Uterus (tissue), 2 donors: Measurements from ENCODE around the gene BID.

ENCODE experiments used
- POLR2A ChIP-seq, 2 donors: fragments of 450-650 bp; IDR thresholded peaks; one replicate each; pipeline ENCODE4 v1.6.1; 2016; ENCODE audit warnings: antibody characterized with exemption in 2 of 2, mild to moderate bottlenecking in 1 of 2, moderate library complexity in 1 of 2
- TF ChIP-seq, protein P1 (sequence below), 4 experiments: fragments of 200-600 bp in 2 of 4; fragments of 450-650 bp in 2 of 4; sonication (generic) in 2 of 4; IDR thresholded peaks; one replicate each; pipeline ENCODE4 v1.5.1; 2016 to 2019; ENCODE audit warnings: antibody characterized with exemption in 4 of 4, mild to moderate bottlenecking in 2 of 4, moderate library complexity in 1 of 4

DNA sequence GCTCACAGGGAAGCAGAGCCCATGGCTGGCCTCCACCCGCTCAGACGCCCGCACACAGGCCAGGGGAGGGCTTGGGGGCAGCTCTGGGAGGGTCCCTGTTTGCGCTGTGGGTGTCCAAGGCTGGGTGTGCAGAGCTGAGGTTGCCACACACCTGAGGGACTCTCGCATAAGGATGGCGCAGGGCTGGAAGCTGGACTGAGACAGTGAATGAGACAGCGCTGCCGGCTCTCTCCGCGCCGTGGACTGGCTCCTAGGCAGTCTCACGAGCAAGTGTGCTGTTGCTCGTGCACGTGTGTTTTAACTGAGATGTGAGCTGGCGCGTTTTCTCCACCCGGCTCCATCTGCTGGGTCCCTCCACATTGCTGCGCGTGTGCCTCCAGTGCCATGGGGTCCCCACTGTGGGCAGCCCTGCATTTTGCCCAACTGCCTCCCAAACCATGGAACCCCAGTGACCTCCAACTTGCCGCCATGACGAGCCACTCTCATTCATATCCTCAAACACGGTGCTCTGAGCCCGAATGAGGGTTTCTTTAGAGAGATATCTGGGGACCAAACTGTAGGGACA is 4.2 kb upstream of the BID start:
- TF ChIP-seq, protein P1, sequence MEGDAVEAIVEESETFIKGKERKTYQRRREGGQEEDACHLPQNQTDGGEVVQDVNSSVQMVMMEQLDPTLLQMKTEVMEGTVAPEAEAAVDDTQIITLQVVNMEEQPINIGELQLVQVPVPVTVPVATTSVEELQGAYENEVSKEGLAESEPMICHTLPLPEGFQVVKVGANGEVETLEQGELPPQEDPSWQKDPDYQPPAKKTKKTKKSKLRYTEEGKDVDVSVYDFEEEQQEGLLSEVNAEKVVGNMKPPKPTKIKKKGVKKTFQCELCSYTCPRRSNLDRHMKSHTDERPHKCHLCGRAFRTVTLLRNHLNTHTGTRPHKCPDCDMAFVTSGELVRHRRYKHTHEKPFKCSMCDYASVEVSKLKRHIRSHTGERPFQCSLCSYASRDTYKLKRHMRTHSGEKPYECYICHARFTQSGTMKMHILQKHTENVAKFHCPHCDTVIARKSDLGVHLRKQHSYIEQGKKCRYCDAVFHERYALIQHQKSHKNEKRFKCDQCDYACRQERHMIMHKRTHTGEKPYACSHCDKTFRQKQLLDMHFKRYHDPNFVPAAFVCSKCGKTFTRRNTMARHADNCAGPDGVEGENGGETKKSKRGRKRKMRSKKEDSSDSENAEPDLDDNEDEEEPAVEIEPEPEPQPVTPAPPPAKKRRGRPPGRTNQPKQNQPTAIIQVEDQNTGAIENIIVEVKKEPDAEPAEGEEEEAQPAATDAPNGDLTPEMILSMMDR (IDR thresholded peaks at IDR 0.05), result no peak
- no peak for TF ChIP-seq POLR2A (IDR thresholded peaks at IDR 0.05)
